Muscle of arm (tissue), 12 donors: ENCODE data around the gene ABCB10. TPM values are rescaled to one million over a fixed set of nuclear protein-coding genes. Genes with fewer than 3 reads are reported as not detected.
"Not testable (repeated sequence)": the region's sequence is repeated elsewhere in the genome, so short reads cannot be mapped to it uniquely, and the experiment has no call there.

Experiments used
- DNase-seq: peaks from one replicate; pipeline ENCODE4 v3.0.0-alpha.2; 2013
- polyA plus RNA-seq, 12 donors: library from polyadenylated mRNA; unstranded; fragments of 120-200 nt; gene quantifications; one replicate each; pipeline ENCODE4 v1.2.1, GENCODE V29; 2013; ENCODE audit not compliant: insufficient read length in 12 of 12

The ABCB10 gene
- polyA plus RNA-seq, 12 donors = 12.1 to 31.9 (median 17.4) TPM; not detected in 1

DNA sequence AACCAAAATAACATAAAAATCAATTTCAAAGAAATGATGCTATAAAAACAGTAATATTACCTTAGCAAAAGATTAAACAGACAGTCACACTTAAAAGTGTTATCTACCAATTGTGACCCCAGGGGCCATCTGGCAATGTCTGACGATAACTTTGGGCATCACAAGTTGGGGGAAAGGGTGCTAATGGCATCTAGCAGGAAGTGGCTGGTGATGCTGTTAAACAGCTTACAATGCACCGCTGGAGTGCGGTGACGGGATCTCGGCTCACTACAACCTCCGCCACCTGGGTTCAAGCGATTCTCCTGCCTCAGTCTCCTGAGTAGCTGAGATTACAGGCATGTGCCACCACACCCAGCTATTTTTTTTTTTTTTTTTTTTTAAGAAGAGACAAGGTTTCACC is 78.0 kb downstream of the ABCB10 start:
- DNase-seq = no peak

DNA sequence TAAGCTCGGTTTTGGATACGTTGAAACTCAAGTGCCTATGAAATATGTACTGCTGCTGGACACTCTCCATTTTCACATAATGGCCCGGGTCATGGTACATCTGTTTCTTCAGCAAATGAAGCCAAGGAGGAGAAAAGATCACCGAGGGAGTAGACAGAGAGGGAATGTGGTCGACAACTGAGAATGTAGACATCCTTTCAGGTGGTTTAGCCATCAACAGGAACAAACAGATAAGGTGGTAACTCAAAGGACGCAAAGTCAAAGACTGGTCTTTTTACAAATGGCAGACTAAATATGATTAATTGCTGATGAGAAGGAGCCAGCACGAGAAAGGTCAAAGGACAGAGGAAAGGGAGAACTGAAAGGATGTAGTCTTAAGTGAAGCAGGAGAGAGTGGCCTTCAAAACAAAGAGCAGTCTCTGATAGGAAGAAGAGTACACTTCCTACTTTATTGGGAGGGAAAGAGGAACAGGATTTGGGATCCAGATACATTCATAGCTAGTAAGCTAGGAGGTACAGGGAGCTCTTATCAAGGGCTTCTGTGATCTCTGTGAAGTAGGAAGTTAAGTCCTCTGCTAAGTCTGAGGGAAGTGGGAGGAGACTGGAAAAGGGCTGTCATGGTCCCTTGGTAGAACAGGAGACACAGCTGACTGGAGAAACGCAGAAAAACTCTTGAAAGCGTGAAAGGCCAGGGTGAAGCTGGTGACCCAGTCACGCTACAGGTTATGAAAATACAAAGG is 78.7 kb downstream of the ABCB10 start:
- DNase-seq = no peak

DNA sequence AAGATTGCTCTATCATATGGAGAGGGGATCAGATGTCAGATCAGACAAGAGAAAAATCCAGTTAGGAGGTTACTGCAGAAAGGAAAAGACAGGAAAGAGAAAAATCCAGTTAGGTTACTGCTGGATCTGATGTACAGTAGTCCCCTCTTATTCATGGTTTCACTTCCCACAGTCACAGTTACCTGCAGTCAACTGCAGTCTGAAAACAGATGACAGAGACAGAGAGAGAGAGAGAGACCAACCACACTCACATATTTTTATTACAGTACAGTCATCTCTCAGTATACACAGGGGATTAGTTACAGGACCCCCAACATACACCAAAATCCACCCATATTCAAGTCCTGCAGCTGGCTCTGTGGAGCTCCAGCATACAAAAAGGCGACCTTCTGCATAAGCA is 79.7 kb downstream of the ABCB10 start:
- DNase-seq = no peak

DNA sequence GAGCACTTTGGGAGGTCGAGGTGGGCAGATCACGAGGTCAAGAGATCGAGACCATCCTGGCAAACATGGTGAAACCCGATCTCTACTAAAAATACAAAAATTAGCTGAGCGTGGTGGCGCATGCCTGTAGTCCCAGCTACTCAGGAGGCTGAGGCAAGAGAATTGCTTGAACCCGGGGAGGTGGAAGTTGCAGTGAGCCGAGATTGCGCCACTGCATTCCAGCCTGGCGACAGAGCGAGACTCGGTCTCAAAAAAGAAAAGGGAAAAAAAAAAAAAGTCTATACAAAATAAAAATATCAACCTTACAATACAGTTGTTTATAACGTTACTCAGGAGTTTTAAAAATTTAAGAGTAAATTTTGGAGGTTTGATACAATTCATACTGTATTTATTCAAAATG is 82.6 kb downstream of the ABCB10 start:
- not testable (repeated sequence) for DNase-seq

DNA sequence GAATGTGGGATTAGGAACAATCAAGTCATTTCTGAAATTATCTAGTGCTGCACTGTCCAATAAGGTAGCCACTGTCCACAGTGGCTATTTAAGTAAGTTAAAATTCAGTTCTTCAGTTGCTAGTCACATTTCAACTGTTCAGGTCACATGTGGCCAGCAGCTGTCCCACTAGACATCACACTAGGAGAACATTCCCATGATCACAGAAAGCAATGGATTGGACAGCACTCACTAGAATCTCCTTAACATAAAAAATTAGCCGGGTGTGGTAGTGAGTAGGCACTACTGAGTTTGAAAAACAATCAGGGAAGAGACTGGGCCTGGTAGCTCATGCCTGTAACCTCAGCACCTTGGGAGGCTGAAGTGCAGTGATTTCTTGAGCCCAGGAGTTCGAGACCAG is 84.0 kb downstream of the ABCB10 start:
- no peak for DNase-seq

DNA sequence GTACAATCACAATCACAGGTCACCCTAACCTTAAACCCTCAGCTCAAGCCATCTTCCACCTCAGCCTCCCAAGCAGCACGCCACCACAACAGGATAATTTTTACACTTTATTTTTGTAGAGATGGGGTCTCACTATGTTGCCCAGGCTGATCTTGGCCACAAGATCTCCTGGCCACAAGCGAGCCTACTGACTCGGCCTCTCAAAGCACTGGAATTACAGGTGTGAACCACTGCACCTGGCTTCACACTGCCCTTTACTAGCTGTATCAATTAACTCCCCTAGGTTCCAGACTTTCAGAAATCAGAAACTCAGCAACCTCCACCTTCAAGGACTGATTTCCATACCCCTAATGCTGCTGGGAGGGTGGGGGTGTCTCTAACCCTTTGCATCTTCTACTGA is 87.3 kb downstream of the ABCB10 start:
- DNase-seq = no peak

DNA sequence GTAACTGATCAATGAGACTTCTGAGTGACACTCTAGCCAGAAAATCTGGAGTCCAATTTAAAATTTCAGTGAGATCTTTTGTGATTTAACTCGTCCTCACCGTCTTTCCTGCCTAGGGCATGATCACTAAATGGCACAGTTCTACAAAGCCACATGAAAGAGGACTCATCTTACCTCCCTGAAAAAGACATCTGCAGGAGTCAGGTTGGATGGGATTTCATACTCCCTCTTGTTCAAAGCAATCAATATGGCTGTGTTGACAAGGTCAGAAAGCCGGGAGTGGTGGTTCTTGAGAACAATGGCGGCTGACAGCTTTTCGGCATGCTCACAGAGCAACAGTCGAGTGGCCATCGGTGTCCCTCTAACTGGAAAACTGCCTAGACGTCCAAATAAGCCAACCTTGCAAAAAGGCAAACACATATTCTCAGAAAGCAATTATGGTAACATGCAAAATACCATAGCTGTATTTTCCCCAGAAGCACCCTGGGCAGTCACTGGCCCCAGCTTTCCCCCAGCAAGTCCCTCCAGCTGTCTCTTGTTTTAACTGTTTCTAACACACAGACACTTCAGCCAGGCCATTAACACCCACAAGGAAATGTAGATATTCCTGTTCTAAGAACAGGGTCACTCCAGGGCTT is 88.0 kb downstream of the ABCB10 start:
- no peak for DNase-seq

DNA sequence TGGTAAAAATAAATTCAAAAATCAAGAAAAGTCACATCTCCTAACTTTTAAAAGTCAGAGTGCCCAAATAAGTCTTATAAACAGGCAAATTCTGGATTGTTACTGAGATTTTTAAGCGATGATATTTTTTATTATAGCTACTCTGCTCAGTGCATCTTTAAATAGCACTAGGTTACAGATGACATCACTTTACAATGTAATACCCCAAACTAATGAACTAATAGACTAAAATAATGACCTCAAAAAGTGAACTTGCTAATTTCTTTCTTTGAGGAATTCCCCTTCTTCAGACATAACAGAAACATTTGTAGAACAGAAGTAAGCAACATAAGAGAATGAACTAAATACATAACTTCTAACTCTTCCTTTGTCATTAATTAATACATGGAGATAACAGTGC is 91.6 kb downstream of the ABCB10 start:
- no peak for DNase-seq

Other genes with a start within 250 kb of the ABCB10 start
- 10 to 100 TPM in 1 of 12 donors, 1 to 10 TPM in 10, not detected in 1; 6.2 to 10.5 (median 7.5) TPM for gene CCSAP, start 215.7 kb downstream of the ABCB10 start, polyA plus RNA-seq
- gene ACTA1, start 124.6 kb downstream of the ABCB10 start, polyA plus RNA-seq = over 10,000 TPM in 5 of 12 donors, 1,000 to 10,000 TPM in 7; 3,117 to 18,980 (median 8,257) TPM
- 10 to 100 TPM in 11 of 12 donors, not detected in 1; 17.1 to 38.9 (median 31.1) TPM for gene NUP133, start 50.4 kb downstream of the ABCB10 start, polyA plus RNA-seq
- 10 to 100 TPM in 11 of 12 donors, not detected in 1; 10.1 to 18.2 (median 12.0) TPM for gene TAF5L, start 67.4 kb upstream of the ABCB10 start, polyA plus RNA-seq
- gene URB2, start 67.5 kb upstream of the ABCB10 start, polyA plus RNA-seq = 1 to 10 TPM in 11 of 12 donors, not detected in 1; 1.8 to 7.7 (median 6.4) TPM